ENCODE results near the gene CES1.
"Not testable (repeated sequence)": the region's sequence is repeated elsewhere in the genome, so short reads cannot be mapped to it uniquely, and the experiment has no call there.

The CES1 gene

GRCh38 chr16:55834049-55834448 lies 1.2 kb upstream of the CES1 start:
- FAIRE-seq = peak; percentile 56
- no peak for DNase-seq (ENCODE audit: extremely low spot score, insufficient read length, low read depth)

GRCh38 chr16:55832425-55832772 lies 497 bp downstream of the CES1 start:
- no peak for FAIRE-seq
- no peak for DNase-seq (ENCODE audit: extremely low spot score, insufficient read length, low read depth)

- no peak for FAIRE-seq
- DNase-seq (ENCODE audit: extremely low spot score, insufficient read length, low read depth) = no peak
These were observed 2.1 kb downstream of the CES1 start for GRCh38 chr16:55830658-55831294.

- FAIRE-seq; DNase-seq (ENCODE audit: extremely low spot score, insufficient read length, low read depth): not testable (repeated sequence)
These were observed 3.7 kb downstream of the CES1 start for GRCh38 chr16:55829232-55829631.

- DNase-seq (ENCODE audit: extremely low spot score, insufficient read length, low read depth) (no peak), FAIRE-seq (no peak)
These were observed 4.2 kb downstream of the CES1 start for GRCh38 chr16:55828680-55829079.

GRCh38 chr16:55825115-55825728 lies 7.7 kb downstream of the CES1 start:
- FAIRE-seq (no peak), DNase-seq (ENCODE audit: extremely low spot score, insufficient read length, low read depth) (no peak)

- DNase-seq (ENCODE audit: extremely low spot score, insufficient read length, low read depth) (no peak), FAIRE-seq (no peak)
These were observed 8.4 kb downstream of the CES1 start for GRCh38 chr16:55824473-55825000.

GRCh38 chr16:55822280-55822810 lies 10.6 kb downstream of the CES1 start:
- FAIRE-seq (no peak), DNase-seq (ENCODE audit: extremely low spot score, insufficient read length, low read depth) (no peak)

GRCh38 chr16:55821210-55821609 lies 11.7 kb downstream of the CES1 start:
- FAIRE-seq (no peak), DNase-seq (ENCODE audit: extremely low spot score, insufficient read length, low read depth) (no peak)

- FAIRE-seq (no peak), DNase-seq (ENCODE audit: extremely low spot score, insufficient read length, low read depth) (no peak)
These were observed 12.3 kb downstream of the CES1 start for GRCh38 chr16:55820615-55821014.

GRCh38 chr16:55817236-55817912 lies 15.5 kb downstream of the CES1 start:
- FAIRE-seq (no peak), DNase-seq (ENCODE audit: extremely low spot score, insufficient read length, low read depth) (no peak)

- DNase-seq (ENCODE audit: extremely low spot score, insufficient read length, low read depth); FAIRE-seq: not testable (repeated sequence)
These were observed 16.7 kb downstream of the CES1 start for GRCh38 chr16:55816222-55816621.

GRCh38 chr16:55815320-55815719 lies 17.6 kb downstream of the CES1 start:
- DNase-seq (ENCODE audit: extremely low spot score, insufficient read length, low read depth) = no peak
- no peak for FAIRE-seq

GRCh38 chr16:55814174-55814573 lies 18.7 kb downstream of the CES1 start:
- not testable (repeated sequence) for FAIRE-seq; DNase-seq (ENCODE audit: extremely low spot score, insufficient read length, low read depth)

GRCh38 chr16:55813730-55814129 lies 19.2 kb downstream of the CES1 start:
- not testable (repeated sequence) for FAIRE-seq; DNase-seq (ENCODE audit: extremely low spot score, insufficient read length, low read depth)

- FAIRE-seq (no peak), DNase-seq (ENCODE audit: extremely low spot score, insufficient read length, low read depth) (no peak)
These were observed 19.9 kb downstream of the CES1 start for GRCh38 chr16:55812951-55813350.

GRCh38 chr16:55811811-55812210 lies 21.1 kb downstream of the CES1 start:
- no peak for DNase-seq (ENCODE audit: extremely low spot score, insufficient read length, low read depth)
- FAIRE-seq = no peak

GRCh38 chr16:55810451-55810961 lies 22.4 kb downstream of the CES1 start:
- FAIRE-seq (no peak), DNase-seq (ENCODE audit: extremely low spot score, insufficient read length, low read depth) (no peak)

- DNase-seq (ENCODE audit: extremely low spot score, insufficient read length, low read depth) (no peak), FAIRE-seq (no peak)
These were observed 23.0 kb downstream of the CES1 start for GRCh38 chr16:55809851-55810250.

- FAIRE-seq (no peak), DNase-seq (ENCODE audit: extremely low spot score, insufficient read length, low read depth) (no peak)
These were observed 23.5 kb downstream of the CES1 start for GRCh38 chr16:55809386-55809785.

- FAIRE-seq; DNase-seq (ENCODE audit: extremely low spot score, insufficient read length, low read depth): not testable (repeated sequence)
These were observed 24.6 kb downstream of the CES1 start for GRCh38 chr16:55808286-55808685.
